GM18861 (cell line): ENCODE results near the gene DPP9.
"Not testable (repeated sequence)": the region's sequence is repeated elsewhere in the genome, so short reads cannot be mapped to it uniquely, and the experiment has no call there.

Experiments used
- ATAC-seq: cut with Tn5 transposase; IDR thresholded peaks from one replicate; pipeline ENCODE4 v1.9.1; 2021; ENCODE audit not compliant: unreplicated experiment

The DPP9 gene

DNA sequence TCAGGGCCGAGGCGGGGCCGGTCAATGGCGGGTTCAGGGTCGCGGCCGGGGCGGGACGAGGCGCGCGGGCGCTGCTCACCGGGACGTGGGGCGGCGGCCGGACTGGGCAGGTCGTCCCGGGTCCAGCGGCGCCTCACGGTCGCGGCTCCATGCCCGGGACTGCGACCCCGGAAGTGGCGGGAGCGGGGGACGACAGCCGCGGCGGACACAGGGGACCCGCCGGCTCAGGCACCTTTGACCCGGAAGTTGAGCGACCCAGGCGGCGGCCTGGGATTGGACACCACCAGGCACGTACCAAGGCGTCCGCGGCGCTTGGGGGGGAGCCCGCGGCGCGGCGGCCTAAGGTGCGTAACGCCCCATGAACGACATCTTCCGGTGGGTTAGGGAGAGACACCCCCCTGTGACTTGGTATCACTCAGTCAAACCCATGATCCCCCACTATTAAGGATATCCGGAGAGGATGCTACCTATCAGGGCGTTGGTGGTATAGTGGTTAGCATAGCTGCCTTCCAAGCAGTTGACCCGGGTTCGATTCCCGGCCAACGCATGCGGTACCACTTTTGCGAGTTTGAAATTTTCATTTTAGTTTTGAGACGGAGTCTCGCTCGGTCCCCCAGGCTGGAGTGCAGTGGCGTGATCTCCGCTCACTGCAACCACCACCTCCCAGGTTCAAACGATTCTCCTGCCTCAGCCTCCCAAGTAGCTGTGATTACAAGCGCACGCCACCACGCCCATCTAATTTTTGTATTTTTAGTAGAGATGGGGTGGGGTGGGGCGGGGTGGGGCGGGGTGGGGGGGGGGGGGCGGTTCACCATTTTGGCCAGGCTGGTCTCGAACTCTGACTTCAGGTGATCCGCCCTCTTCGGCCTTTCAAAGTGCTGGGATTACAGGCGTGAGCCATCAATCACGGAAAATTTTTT, at the start of gene DPP9:
TSS of gene DPP9 (minus strand) at position 248 of the 920 bp plus-strand sequence. CDS start 3,936 bp downstream, outside the sequence.
- ATAC-seq, result peak; percentile 84

DNA sequence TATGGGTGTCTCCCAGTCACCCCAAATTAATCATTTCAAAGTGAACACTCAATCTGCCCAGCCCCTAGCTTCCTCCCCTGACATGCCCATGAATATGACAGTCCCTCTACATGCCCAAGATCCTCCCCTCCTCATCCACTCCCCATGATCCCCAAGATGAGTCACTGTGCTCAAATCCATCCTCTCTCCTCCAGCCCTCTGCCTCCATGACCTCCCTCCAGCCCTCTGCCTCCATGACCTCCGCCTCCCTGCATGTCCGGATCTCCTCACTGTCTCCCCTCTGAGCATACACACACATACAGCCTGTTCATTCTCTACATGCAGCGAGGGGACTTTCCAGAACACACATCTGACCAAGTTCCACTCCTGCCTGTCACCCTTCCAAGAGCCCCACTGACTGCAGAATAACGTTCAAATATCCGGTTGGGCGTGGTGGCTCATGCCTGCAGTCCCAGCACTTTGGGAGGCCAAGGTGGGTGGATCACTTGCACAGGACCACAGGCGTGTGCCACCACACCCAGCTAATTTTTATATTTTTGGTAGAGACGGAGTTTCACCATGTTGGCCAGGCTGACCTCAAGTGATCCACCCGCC, 49.5 kb upstream of the DPP9 start:
- no peak for ATAC-seq

DNA sequence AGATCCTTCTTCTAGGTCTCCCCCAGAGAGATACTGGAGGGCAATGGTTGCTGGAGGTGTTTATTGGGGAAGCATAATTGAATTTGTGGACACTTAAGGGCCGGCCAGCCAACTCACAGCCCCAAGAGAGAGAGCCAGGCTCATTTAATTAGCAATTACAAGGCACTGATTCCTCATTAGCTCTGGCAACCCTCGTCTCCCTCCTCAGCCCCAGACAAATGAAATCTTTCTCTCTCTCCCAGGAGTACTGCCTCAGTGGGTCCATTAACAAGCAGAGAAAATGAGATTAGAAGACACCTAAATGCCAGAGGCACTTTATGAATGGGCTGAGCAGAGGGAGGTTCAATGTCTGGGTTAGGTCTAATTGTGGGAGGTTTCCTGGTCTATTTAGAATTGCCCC, 48.9 kb upstream of the DPP9 start:
- ATAC-seq, result no peak

DNA sequence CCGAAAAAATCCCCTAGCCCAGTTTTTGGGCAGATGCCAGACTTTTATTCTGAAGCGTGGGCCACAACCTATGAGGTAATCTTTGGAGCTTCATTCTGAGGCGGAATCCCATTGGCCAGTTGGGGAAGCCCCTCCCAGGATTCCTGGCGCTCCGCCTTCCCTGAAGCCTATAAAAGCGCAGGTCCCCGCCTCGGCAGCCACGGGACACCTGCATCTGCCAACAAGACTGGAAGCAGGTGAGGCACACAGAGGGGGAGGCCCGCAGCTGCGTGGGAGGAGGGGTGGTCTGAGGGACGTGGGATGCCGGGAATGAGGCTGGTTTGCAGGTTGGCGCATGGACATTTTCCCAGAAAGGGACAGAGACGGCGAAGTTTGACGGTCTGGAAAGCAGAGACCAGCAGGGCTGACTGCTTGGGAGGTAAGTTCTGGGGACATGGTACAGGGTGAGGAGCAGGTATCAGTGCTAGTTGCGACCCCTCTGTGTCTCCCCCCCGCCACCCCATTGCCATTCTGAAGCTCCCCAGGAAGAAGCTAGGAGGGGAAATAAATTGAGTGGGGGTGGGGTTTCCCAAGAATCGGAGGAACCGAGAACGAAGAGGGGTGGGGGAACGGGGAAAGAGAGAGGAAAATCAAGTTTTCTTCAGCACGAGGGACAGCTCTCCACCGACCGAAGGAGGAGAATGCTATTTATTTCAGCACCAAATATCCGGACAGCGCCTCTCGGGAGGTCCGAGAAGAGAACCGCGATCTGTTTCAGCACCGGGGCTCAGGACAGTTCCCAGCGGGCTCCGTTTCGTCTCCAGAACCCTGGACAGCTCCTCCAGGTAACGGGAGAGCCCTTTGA, 45.5 kb upstream of the DPP9 start:
- ATAC-seq, result no peak

DNA sequence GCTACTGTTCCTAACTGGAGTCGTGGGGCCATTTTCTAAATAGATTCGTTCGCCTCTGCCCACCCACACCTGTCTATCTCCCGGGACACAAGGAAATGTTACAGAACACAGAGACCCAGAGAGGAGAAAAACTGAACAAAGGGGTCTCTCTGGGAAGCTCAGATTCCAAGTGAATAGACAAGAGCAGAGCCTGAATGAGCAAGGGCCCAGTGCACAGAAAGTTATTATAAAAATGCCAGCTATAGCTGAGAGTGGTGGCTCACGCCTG, 40.7 kb upstream of the DPP9 start:
- ATAC-seq, result no peak

DNA sequence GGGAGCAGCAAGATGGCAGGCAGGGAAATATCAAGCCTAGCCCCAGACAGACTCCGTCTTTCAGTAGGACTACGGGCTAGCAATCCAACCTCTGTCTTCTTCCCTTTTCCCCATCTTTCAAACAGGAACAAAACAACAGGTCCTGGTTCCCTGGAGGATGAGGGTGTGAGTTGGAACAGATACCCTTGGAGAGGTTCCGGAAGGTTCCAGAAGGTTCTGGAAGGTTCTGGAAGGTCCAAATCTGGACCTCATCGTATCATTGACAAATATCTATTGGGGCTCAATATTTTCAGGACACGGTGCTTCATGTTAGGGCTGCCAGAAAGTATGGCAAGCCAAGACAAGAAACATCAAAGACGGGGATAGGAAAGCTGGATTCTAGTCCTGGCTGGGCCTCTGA, 39.4 kb upstream of the DPP9 start:
- no peak for ATAC-seq

DNA sequence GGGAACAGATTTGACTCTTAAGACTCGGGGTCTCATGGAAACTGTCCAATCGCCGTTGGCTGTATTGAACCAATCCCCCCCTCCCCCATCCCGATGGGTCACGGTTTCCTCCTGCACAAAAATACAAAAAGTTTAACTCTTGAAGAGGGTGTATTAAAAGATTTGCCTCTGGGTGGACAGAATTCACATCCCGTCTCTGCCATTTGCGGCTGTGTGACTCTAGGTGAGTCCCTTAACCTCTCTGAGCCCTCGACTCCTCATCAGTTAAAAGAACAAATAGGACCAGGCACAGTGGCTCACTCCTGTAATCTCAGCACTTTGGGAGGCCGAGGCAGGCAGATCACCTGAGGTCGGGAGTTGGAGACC, 36.6 kb upstream of the DPP9 start:
- ATAC-seq, result no peak

DNA sequence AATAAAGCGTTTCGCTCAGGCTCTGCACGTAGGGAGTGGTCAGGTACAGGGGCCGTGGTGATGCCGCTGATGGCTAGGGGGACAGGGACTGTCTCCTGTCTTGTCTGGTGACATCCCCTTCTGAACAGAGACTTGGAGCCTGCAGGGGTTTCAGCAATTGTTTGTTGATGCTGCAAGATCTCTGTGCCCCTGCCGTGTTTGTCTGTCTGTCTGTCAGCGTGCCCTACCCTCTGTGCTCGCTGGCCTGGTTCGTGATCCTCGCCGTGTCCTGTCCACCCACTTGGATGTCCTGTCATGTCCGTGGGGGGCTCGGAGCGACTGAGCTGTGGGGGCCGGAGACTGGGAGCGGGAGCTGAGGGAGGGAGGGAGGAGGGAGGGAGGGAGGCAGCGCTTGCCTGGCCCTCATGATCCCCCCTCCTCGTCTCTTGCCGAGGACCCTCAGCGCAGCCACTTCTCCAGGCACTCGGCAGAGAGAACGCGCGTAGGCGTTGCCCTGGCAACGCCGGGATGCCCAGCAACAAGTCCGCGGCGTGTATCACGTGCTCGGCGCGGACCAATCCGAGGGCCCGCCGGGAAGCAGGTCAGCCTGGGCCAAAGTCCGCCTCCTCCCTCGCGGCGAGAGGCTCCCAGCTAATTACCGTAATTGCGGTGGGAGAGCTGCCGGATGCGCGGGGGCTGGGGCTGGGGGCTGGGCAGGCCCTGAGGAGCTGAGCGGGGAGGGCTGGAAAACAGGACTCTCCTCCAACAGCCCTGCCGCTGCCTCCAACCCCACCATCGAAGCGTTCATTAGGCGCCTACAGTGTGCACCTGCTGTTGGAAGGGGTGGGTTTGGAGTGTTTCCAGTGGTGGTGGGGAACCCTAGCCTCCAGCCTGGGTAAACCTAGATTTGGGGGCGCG, 36.0 kb upstream of the DPP9 start:
- ATAC-seq, result peak; percentile 54

DNA sequence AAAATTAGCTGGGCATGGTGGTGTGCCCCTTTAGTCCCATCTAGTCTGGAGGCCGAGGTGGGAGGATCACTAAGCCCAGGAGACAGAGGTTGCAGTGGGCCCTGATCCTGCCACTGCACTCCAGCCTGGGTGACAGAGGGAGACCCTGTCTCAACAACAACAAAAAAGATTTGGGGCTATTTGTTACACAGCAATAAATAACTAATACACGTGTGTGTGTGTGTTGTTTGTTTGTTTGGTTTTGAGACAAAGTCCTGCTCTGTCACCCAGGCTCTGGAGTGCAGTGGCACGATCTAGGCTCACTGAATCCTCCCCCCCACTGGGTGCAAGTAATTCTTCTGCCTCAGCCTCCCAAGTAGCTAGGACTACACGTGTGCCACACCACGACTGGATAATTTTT, 35.0 kb upstream of the DPP9 start:
- no peak for ATAC-seq

DNA sequence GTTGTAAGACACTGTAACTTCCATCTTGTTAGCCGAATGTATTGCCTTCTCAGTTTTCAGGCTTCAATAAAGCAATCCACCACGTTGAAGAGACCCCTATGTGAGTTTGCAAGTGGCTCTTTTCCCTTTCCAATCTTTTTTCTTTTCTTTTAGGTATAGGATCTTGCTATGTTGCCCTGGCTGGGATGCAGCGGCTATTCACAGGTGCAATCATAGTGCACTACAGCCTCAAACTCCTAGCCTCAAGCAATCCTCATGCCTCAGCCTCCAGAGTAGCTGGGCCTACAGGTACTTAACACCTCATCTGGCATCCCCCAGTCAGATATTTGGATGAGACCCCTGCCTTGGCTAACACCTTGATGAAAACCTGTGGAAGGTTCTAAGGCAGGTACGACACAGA, 34.4 kb upstream of the DPP9 start:
- ATAC-seq, result no peak

DNA sequence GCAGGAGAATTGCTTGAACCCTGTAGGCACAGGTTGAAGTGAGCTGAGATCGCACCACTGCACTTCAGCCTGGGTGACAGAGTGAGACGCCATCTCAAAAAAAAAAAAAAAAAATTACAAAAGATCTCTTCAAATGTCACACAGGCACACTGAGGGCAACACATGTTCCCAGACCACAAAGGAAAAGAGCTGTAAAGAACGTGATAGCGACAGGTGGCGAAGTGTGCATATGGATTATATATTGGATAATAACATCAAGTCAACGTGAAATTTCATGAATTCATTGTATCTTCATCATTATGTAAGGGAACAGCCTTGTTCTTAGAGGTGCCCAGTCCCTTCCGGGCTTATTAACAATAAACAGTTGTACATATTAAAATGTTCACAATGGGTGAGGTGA, 31.8 kb upstream of the DPP9 start:
- no peak for ATAC-seq

DNA sequence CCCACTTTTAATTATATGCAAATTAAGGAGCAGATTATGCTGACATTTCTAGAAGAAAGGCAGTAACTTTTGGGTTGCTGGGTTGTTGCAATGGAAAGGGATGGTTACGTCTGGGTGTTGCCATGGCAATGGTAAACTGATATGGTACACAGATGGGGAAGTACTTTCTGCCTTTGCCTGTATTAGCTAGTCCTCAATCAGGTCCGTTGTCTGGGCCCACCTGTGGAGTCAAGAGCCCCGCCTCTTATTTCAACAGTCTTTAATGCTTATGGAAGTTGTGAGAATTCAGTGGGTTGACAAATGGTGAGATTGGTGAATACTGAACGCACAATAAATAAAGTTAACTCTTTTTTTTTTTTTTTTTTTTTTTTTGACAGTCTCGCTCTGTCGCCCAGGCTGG, 30.6 kb upstream of the DPP9 start:
- no peak for ATAC-seq

DNA sequence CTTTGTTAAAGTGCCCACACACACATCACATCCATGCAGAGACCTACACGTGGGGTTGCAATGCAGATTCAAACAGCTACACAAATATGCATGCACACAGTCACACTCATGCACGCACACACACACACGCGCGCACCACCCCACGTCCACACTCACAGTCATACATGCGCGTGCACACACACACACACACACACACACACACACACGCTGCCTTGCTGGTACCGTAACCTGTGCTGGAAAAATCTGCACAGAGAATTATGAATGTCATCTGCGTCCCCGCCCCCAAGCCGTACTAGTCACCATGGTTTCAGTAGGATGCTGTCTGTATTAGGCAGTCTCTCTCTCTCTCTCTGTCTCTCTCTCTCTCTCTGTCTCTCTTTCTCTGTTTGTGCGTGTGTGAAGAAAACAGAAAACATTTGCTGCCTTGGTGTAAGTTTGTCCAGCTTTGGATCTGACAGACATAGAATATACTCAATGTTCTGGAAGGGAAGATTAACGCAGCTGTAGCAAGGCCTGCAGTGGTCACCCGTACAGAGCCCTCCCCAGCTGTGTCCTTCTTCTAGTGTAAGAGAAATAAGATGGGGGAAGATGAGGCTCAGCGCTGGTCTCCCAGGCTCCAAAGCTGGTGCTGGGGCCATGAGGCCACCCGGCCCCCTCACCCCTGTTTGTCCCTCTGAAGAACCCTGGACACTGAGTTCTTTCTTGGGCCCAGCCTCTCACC, 26.4 kb upstream of the DPP9 start:
- no peak for ATAC-seq

DNA sequence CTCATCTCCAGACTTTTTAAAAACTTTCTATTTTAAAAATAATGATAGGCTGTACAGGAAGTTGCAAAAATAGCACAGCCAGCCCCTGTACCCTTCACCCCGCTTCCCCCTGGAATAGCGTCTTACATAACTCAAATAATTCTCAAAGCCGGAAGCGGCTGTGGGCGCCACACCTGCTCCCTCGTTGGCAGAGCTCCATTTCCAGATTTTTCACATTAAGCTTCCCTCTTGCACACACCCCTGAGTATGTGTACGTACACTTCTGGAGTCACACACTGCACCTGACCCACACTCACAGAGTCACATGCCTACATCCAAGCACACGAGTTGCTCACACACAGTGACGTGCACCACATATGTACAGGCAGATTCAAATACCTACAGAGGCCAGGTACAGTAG, 24.9 kb upstream of the DPP9 start:
- no peak for ATAC-seq

DNA sequence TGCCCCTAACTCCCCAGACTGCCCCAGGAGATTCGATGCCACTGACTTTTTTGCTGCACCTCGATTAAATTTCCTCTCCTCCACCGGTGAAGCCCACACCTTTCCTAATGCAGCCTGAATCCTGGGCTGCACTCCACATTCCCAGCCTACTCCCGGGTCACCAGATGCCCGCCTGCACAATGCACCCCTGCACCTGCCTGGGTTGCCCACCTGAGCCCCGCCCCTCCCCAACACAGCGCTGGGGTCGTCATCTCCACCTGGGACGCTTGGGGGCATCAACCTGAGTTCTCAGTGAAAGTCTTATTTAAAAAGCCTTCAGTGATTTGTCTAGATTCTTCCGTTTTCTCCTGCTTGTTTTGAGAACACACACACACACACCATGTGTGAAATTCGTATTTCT, 24.5 kb upstream of the DPP9 start:
- ATAC-seq, result no peak

DNA sequence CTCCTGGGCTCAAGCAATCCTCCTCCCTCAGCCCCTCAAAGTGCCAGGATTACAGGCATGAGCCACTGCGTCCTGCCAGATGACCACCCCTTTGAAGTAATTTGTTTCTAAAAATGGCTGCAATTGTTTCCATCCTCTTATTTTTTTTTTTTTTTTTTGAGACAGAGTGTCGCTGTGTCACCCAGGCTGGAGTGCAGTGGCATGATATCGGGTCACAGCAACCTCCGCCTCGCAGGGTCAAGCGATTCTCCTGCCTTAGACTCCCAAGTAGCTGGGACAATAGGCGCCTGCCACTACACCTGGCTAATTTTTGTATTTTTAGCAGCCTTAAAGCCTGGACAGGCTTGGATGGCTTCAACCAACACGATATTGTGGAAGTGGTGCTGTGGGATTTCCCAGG, 22.3 kb upstream of the DPP9 start:
- no peak for ATAC-seq

DNA sequence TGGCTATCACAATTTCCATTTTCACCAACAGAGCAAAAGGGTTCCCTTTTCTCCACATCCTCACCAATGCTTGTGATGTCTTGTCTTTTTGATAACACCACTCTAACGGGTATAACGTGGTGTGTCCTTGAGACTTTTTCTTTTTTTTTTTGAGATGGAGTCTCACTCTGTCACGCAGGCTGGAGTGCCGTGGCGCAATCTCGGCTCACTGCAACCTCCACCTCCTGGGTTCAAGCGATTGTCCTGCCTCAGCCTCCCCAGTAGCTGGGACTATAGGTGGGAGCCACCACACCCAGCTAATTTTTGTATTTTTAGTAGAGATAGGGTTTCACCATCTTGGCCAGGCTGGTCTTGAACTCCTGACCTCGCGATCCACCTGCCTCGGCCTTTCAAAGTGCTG, 21.5 kb upstream of the DPP9 start:
- not testable (repeated sequence) for ATAC-seq

DNA sequence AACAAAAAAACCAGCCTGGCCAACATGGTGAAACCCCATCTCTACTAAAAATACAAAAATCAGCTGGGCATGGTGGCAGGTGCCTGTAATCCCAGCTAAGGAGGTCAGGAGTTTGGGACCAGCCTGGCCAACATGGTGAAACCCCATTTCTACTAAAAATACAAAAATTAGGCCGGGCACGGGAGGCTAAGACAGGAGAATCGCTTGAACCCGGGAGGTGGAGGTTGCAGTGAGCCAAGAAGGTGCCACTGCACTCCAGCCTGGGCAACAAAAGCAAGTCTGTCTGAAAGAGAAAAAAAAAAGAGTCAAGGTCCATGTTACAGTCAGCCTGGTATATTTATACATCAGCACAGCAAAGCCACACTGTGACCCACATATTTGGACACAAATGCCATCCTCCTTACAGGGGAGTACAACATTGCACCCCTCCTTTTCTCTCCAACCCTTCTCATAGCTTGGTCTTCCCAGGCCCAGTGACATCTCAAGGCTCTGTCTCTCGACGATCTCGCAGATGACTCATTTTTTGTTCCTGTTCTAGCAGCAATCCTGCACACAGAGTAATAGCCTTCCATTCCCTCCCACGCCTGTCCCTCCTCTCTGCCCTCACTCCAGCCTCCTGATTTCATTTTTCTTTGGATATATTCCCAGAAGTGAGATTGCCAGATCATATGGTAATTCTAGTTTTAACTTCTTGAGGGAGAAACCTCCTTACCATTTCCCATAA, 21.0 kb upstream of the DPP9 start:
- no peak for ATAC-seq

DNA sequence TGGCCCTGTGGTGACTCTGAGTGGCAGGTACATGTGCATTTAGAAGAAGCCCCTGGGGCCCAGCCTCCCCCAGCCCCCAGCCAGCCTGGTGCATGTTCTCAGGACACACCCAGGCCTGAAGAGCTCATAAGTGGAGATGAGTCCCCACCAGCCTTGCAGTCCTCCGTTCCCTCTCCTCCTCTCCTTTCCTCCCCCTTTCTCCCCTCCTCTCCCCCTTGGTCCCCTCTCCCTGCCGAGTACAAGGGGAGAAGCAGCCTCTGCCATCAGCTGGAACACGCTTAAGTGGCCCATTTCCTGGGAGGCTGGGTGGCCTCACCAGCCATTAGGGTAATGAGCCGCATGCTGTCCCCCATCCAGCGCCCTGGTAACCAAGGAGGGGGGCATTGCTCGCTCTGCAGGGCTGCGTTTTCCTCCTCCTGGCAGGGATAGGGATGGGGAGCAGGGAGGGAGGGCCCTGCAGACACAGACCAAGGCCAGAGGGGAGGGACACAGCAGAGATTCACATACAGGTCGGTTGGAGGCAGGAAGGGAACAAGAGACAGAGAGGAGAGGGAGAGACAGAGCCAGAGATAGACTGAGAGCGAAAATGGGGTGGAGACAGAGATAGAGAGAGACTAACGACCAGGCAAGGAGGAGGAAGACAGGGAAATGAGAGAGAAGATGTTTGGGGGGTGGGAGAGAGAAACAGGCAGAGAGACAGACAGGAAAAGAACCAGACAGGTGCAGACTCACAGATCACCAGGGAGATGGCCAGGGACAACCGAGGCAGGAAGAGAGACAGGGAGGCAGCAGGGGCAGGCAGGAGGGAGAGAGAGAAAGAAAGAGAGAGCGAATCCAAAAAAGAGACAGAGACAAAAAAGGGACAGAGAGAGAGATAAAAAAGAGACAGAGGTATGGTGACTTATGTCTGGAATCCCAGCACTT, 19.3 kb upstream of the DPP9 start:
- no peak for ATAC-seq
